Fibroblast of lung (primary cell): ENCODE results near the gene CASP10. TPM values are rescaled to one million over a fixed set of nuclear protein-coding genes. Genes with fewer than 3 reads are reported as not detected.
"Not testable (repeated sequence)": the region's sequence is repeated elsewhere in the genome, so short reads cannot be mapped to it uniquely, and the experiment has no call there.

Experiments
- DNase-seq, 2 donors: peaks; one replicate each; pipeline versions ENCODE4 v3.0.0 to v3.0.0-alpha.2; 2010; ENCODE audit warnings: low read depth in 2 of 2
- H2AFZ ChIP-seq: 2 replicates; pipeline ENCODE4 v1.5.1; 2012; ENCODE audit warnings: low read length, control low read depth, inconsistent platforms
- H3K27ac ChIP-seq: 2 replicates; pipeline ENCODE4 v1.5.1; 2011; ENCODE audit warnings: low read length, control low read depth; ENCODE audit not compliant: insufficient read depth
- H3K27me3 ChIP-seq: 2 replicates; pipeline ENCODE4 v1.5.1; 2011; ENCODE audit warnings: mild to moderate bottlenecking, low read length; ENCODE audit not compliant: control insufficient read depth, insufficient read depth
- H3K36me3 ChIP-seq: 2 replicates; pipeline ENCODE4 v1.5.1; 2011; ENCODE audit warnings: low read length; ENCODE audit not compliant: control insufficient read depth, insufficient read depth
- H3K4me1 ChIP-seq: 2 replicates; pipeline ENCODE4 v1.5.1; 2011; ENCODE audit warnings: low read length; ENCODE audit not compliant: control insufficient read depth, insufficient read depth; ENCODE audit errors: extremely low read depth
- H3K4me2 ChIP-seq: 2 replicates; pipeline ENCODE4 v1.5.1; 2011; ENCODE audit warnings: low read length, control low read depth; ENCODE audit not compliant: insufficient read depth; ENCODE audit errors: extremely low read depth
- H3K4me3 ChIP-seq, 4 experiments: fragments of 200-600 bp in 1 of 4; sonication (generic) in 1 of 4; replicated peaks in 1 of 4; 2 replicates each; pipeline ENCODE4 v1.5.1; 2011 to 2016; ENCODE audit warnings: low read length in 4 of 4, low read depth in 3 of 4, mild to moderate bottlenecking in 3 of 4, control low read depth in 2 of 4, inconsistent platforms in 1 of 4, mixed read lengths in 1 of 4; ENCODE audit not compliant: insufficient read depth in 1 of 4; ENCODE audit errors: control extremely low read depth in 1 of 4
- H3K79me2 ChIP-seq: 2 replicates; pipeline ENCODE4 v1.5.1; 2012; ENCODE audit warnings: mild to moderate bottlenecking, low read length, inconsistent platforms; ENCODE audit not compliant: control insufficient read depth, insufficient read depth
- H3K9ac ChIP-seq: 2 replicates; pipeline ENCODE4 v1.5.1; 2011; ENCODE audit warnings: mild to moderate bottlenecking, low read length, control low read depth; ENCODE audit not compliant: insufficient read depth
- H3K9me3 ChIP-seq: 2 replicates; pipeline ENCODE4 v1.5.1; 2012; ENCODE audit warnings: low read depth, low read length; ENCODE audit not compliant: control insufficient read depth, insufficient read depth
- H4K20me1 ChIP-seq: 2 replicates; pipeline ENCODE4 v1.5.1; 2011; ENCODE audit warnings: low read length; ENCODE audit not compliant: control insufficient read depth, insufficient read depth; ENCODE audit errors: extremely low read depth
- CTCF ChIP-seq, 2 donors: IDR thresholded peaks in 1 of 2; conservative IDR thresholded peaks in 1 of 2; 1 replicate in 1 of 2; 2 replicates in 1 of 2; pipeline ENCODE4 v1.5.1; 2011 to 2012; ENCODE audit warnings: low read length in 2 of 2, control low read depth in 1 of 2, inconsistent platforms in 1 of 2, low read depth in 1 of 2, mild to moderate bottlenecking in 1 of 2
- EZH2 ChIP-seq: IDR thresholded peaks from 2 replicates; pipeline ENCODE4 v1.5.1; 2012; ENCODE audit warnings: low read length, control low read depth, mild to moderate bottlenecking; ENCODE audit errors: missing control alignments
- polyA plus RNA-seq, 2 donors: library from polyadenylated mRNA; depleted of rRNA in 1 of 2; stranded (reverse) in 1 of 2; unstranded in 1 of 2; fragments of >200 nt; gene quantifications; 2 replicates each; pipeline ENCODE4 v1.2.1, GENCODE V29; 2011 to 2012; ENCODE audit warnings: missing spikeins in 1 of 2
- total RNA-seq: library from RNA; depleted of rRNA; stranded (reverse); fragments of >200 nt; gene quantifications from 2 replicates; pipeline ENCODE4 v1.2.1, GENCODE V29; 2014

The CASP10 gene
- total and polyA plus RNA-seq, 2 donors (not counting 1 experiment from before 2014, with no cell fraction given): 5.5 to 8.1 TPM

GRCh38 chr2:201235860-201236811, 53.2 kb downstream of the CASP10 start:
- peaks cover 16% of the 10 kb centered on the region for H3K4me1 ChIP-seq
- peak; percentile 50 to 57 for TF ChIP-seq CTCF (conservative IDR thresholded peaks at IDR 0.05 in 1 of 2, IDR thresholded peaks at IDR 0.05 in 1 of 2; ENCODE audit: low read depth in 1 of 2, low read length in 2 of 2)
- TF ChIP-seq EZH2: no peak
- no peak overlapping the region for H3K27ac ChIP-seq
- no peaks in the 10 kb centered on the region for H3K9me3 ChIP-seq
- peak; percentile 67 to 88 for DNase-seq
- no peaks in the 10 kb centered on the region for H3K27me3 ChIP-seq
- no peak overlapping the region for H3K9ac ChIP-seq
- no peaks in the 10 kb centered on the region for H4K20me1 ChIP-seq
- H3K4me2 ChIP-seq: peak overlapping the region; percentile 56
- H2AFZ ChIP-seq: peak overlapping the region; percentile 68
- peak overlapping the region in 1 of 4 experiments; percentile 15 for H3K4me3 ChIP-seq
- no peaks in the 10 kb centered on the region for H3K36me3 ChIP-seq
- H3K79me2 ChIP-seq: no peaks in the 10 kb centered on the region

- Histone ChIP-seq H3K79me2 (no peaks in the 10 kb centered on the region), H2AFZ (no peak overlapping the region), H3K36me3 (no peaks in the 10 kb centered on the region), H3K4me3 (no peak overlapping the region), H3K27me3 (no peaks in the 10 kb centered on the region), H4K20me1 (no peaks in the 10 kb centered on the region), H3K9me3 (no peaks in the 10 kb centered on the region), H3K4me1 (peaks cover 16% of the 10 kb centered on the region), H3K9ac (no peak overlapping the region), H3K27ac (no peak overlapping the region), H3K4me2 (peak overlapping the region; percentile 44)
- no peak for TF ChIP-seq EZH2
- TF ChIP-seq CTCF (conservative IDR thresholded peaks at IDR 0.05 in 1 of 2, IDR thresholded peaks at IDR 0.05 in 1 of 2; ENCODE audit: low read depth in 1 of 2, low read length in 2 of 2): no peak
- no peak for DNase-seq
Observed at GRCh38 chr2:201237486-201238123, 54.7 kb downstream of the CASP10 start.

GRCh38 chr2:201239167-201239935, 56.4 kb downstream of the CASP10 start:
- not testable (repeated sequence) for DNase-seq, H3K9me3 ChIP-seq, H3K36me3 ChIP-seq, H3K27ac ChIP-seq, H3K79me2 ChIP-seq, H3K27me3 ChIP-seq, H3K9ac ChIP-seq, H3K4me3 ChIP-seq, H4K20me1 ChIP-seq
- Histone ChIP-seq H3K4me1 (peaks cover 16% of the 10 kb centered on the region), H3K4me2 (peak overlapping the region; percentile 39), H2AFZ (peak overlapping the region; percentile 81)
